ENCODE measurements around the gene MTG1. TPM values are rescaled to one million over a fixed set of nuclear protein-coding genes. Genes with fewer than 3 reads are reported as not detected.
"Not testable (repeated sequence)": the region's sequence is repeated elsewhere in the genome, so short reads cannot be mapped to it uniquely, and the experiment has no call there.

The MTG1 gene
- total and polyA plus RNA-seq, 2 donors (not counting 1 experiment from before 2014, with no cell fraction given): 23.9 to 25.3 TPM

DNA sequence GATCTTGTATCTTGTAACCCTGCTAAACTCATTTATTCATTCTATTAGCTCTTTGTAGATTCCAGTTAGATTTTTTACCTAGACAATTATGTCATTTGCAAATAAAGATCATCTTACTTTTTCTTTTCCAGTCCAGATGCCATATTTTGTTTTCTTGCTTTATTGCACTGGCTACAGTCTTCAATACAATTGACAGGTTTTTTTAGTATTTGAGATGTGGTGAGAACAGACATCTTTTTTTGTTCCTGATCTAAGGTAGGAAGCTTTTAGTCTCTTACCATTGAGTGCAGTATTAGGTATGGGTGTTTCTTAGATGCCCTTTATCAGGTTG is 18.4 kb downstream of the MTG1 start:
- no peak overlapping the region for H3K9ac ChIP-seq (ENCODE audit: insufficient read depth, low read length)
- H3K79me2 ChIP-seq (ENCODE audit: control insufficient read depth, insufficient read depth, low read length): peaks cover 24% of the 10 kb centered on the region
- H3K4me1 ChIP-seq (ENCODE audit: control insufficient read depth, extremely low read depth, insufficient read depth, low read length): no peaks in the 10 kb centered on the region
- DNase-seq (ENCODE audit: low read depth in 2 of 2): no peak
- H4K20me1 ChIP-seq (ENCODE audit: control insufficient read depth, extremely low read depth, insufficient read depth, low read length): no peaks in the 10 kb centered on the region
- no peak overlapping the region for H2AFZ ChIP-seq (ENCODE audit: low read length)
- H3K36me3 ChIP-seq (ENCODE audit: control insufficient read depth, insufficient read depth, low read length): peaks cover 1% of the 10 kb centered on the region
- no peak overlapping the region for H3K4me2 ChIP-seq (ENCODE audit: extremely low read depth, insufficient read depth, low read length)
- TF ChIP-seq, protein P1, sequence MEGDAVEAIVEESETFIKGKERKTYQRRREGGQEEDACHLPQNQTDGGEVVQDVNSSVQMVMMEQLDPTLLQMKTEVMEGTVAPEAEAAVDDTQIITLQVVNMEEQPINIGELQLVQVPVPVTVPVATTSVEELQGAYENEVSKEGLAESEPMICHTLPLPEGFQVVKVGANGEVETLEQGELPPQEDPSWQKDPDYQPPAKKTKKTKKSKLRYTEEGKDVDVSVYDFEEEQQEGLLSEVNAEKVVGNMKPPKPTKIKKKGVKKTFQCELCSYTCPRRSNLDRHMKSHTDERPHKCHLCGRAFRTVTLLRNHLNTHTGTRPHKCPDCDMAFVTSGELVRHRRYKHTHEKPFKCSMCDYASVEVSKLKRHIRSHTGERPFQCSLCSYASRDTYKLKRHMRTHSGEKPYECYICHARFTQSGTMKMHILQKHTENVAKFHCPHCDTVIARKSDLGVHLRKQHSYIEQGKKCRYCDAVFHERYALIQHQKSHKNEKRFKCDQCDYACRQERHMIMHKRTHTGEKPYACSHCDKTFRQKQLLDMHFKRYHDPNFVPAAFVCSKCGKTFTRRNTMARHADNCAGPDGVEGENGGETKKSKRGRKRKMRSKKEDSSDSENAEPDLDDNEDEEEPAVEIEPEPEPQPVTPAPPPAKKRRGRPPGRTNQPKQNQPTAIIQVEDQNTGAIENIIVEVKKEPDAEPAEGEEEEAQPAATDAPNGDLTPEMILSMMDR (conservative IDR thresholded peaks at IDR 0.05 in 1 of 2, IDR thresholded peaks at IDR 0.05 in 1 of 2; ENCODE audit: low read depth in 1 of 2, low read length in 2 of 2): no peak
- TF ChIP-seq EZH2 (IDR thresholded peaks at IDR 0.05; ENCODE audit: low read length, missing control alignments): no peak
- no peak overlapping the region for H3K4me3 ChIP-seq (replicated peaks in 1 of 4; ENCODE audit: control extremely low read depth in 1 of 4, insufficient read depth in 1 of 4, low read depth in 3 of 4, low read length in 4 of 4)
- no peak overlapping the region for H3K27ac ChIP-seq (ENCODE audit: insufficient read depth, low read length)
- H3K9me3 ChIP-seq (ENCODE audit: control insufficient read depth, insufficient read depth, low read depth, low read length): no peaks in the 10 kb centered on the region
- H3K27me3 ChIP-seq (ENCODE audit: control insufficient read depth, insufficient read depth, low read length): no peaks in the 10 kb centered on the region

GRCh38 chr10:133414401-133414800 is 20.4 kb downstream of the MTG1 start:
- H3K4me3 ChIP-seq (replicated peaks in 1 of 4; ENCODE audit: control extremely low read depth in 1 of 4, insufficient read depth in 1 of 4, low read depth in 3 of 4, low read length in 4 of 4); H3K27ac ChIP-seq (ENCODE audit: insufficient read depth, low read length); H3K27me3 ChIP-seq (ENCODE audit: control insufficient read depth, insufficient read depth, low read length); H3K4me1 ChIP-seq (ENCODE audit: control insufficient read depth, extremely low read depth, insufficient read depth, low read length); H3K36me3 ChIP-seq (ENCODE audit: control insufficient read depth, insufficient read depth, low read length); H2AFZ ChIP-seq (ENCODE audit: low read length); H3K4me2 ChIP-seq (ENCODE audit: extremely low read depth, insufficient read depth, low read length); DNase-seq (ENCODE audit: low read depth in 2 of 2); H3K79me2 ChIP-seq (ENCODE audit: control insufficient read depth, insufficient read depth, low read length); H3K9ac ChIP-seq (ENCODE audit: insufficient read depth, low read length); H4K20me1 ChIP-seq (ENCODE audit: control insufficient read depth, extremely low read depth, insufficient read depth, low read length); H3K9me3 ChIP-seq (ENCODE audit: control insufficient read depth, insufficient read depth, low read depth, low read length): not testable (repeated sequence)

- H3K36me3 ChIP-seq (ENCODE audit: control insufficient read depth, insufficient read depth, low read length): peaks cover 7% of the 10 kb centered on the region
- H3K4me1 ChIP-seq (ENCODE audit: control insufficient read depth, extremely low read depth, insufficient read depth, low read length): no peaks in the 10 kb centered on the region
- no peaks in the 10 kb centered on the region for H4K20me1 ChIP-seq (ENCODE audit: control insufficient read depth, extremely low read depth, insufficient read depth, low read length)
- H2AFZ ChIP-seq (ENCODE audit: low read length): no peak overlapping the region
- no peak overlapping the region for H3K27ac ChIP-seq (ENCODE audit: insufficient read depth, low read length)
- TF ChIP-seq, protein P1 (conservative IDR thresholded peaks at IDR 0.05 in 1 of 2, IDR thresholded peaks at IDR 0.05 in 1 of 2; ENCODE audit: low read depth in 1 of 2, low read length in 2 of 2): no peak
- TF ChIP-seq EZH2 (IDR thresholded peaks at IDR 0.05; ENCODE audit: low read length, missing control alignments): no peak
- H3K79me2 ChIP-seq (ENCODE audit: control insufficient read depth, insufficient read depth, low read length): no peaks in the 10 kb centered on the region
- no peaks in the 10 kb centered on the region for H3K27me3 ChIP-seq (ENCODE audit: control insufficient read depth, insufficient read depth, low read length)
- no peaks in the 10 kb centered on the region for H3K9me3 ChIP-seq (ENCODE audit: control insufficient read depth, insufficient read depth, low read depth, low read length)
- H3K9ac ChIP-seq (ENCODE audit: insufficient read depth, low read length): no peak overlapping the region
- H3K4me3 ChIP-seq (replicated peaks in 1 of 4; ENCODE audit: control extremely low read depth in 1 of 4, insufficient read depth in 1 of 4, low read depth in 3 of 4, low read length in 4 of 4): no peak overlapping the region
- DNase-seq (ENCODE audit: low read depth in 2 of 2): no peak
- no peak overlapping the region for H3K4me2 ChIP-seq (ENCODE audit: extremely low read depth, insufficient read depth, low read length)
Measured at GRCh38 chr10:133415752-133416151, 21.8 kb downstream of the MTG1 start.

Data from fibroblast of lung (primary cell).